ENCODE measurements around the gene FAIM.
"Not testable (repeated sequence)": the region's sequence is repeated elsewhere in the genome, so short reads cannot be mapped to it uniquely, and the experiment has no call there.

The FAIM gene

DNA sequence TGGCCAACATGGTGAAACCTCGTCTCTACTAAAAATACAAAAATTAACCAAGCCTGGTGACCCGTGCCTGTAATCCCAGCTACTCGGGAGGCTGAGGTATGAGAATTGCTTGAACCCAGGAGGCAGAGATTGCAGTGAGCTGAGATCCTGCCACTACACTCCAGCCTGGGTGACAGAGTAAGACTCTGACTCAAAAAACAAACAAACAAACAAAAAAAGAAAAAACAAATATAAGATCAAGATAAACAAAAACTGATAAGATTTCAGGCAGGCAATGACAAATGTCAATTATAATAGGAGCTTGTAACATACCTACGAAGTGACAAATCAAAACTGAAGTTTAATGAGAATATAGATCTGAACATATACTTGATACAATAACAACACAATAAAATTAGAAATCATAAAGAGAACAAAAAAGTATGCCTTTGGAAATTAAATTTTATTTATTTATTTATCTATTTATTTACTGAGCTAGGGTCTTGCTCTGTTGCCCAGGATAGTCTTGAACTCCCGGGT is 70.4 kb downstream of the FAIM start:
- DNase-seq (ENCODE audit: low read depth in 2 of 2): no peak

GRCh38 chr3:138680974-138681373 is 72.4 kb downstream of the FAIM start:
- not testable (repeated sequence) for DNase-seq (ENCODE audit: low read depth in 2 of 2)

DNA sequence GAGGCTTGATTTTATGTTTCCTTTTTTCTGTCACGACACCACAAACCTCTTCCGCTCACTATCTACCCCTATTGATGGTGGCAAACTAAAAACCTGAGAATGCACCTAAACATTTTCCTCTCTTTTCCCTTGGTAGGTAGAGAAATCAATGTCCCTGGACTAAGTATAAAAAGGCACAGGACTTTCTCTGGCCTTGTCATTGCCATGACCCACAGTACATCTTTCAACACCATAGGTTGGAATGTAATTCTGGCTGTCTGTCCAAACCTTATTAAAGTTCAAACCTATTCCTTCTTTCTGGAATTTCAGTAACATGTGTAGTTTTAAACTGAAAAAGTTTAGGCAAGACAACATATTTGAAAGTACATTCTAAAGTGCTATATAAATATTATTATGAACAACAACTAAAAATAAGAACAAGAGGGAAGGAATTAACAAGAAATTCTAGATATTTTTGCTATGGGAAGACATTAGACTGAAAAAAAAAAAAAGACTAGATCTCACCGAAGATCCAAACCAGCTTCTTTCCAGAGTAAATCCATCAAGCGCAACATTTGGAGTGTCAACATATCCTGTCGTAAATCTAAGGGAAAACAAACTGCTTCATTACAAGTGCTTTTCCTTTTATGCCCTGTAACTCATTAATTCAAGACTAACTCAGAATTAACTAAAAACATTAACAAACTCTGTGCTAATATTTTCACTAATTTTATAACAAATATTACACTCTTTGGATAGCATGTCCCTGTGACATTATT is 73.1 kb downstream of the FAIM start:
- no peak for DNase-seq (ENCODE audit: low read depth in 2 of 2)

DNA sequence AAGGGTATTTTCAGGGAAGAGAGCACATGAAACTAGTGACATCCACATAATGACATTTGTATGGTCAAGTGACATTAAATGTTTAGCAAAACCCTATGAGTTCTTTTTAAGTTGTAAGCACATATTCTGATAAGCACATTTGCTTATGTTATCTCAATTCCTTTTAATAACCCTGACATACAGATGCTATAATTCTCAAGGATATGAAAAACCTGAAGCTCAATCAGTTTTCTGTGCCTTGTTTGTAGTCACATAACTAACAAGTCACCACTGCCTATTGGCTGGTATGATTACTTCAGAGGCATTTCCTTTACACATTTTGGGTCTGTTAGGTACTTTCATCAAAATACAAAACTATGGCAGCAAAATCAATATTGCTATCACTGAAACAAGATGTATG is 74.1 kb downstream of the FAIM start:
- no peak for DNase-seq (ENCODE audit: low read depth in 2 of 2)
